DND-41 (cell line): ENCODE data around the gene KDSR.

Experiments
- EZH2 ChIP-seq: IDR thresholded peaks from 3 replicates; pipeline ENCODE4 v1.6.1; 2012; ENCODE audit warnings: borderline replicate concordance, low read depth, mild to moderate bottlenecking, moderate library complexity, low read length, inconsistent platforms; ENCODE audit not compliant: severe bottlenecking
- TF ChIP-seq, protein P1 (sequence below): IDR thresholded peaks from 2 replicates; pipeline ENCODE4 v1.5.1; 2012; ENCODE audit warnings: borderline replicate concordance, low read length, moderate library complexity, mild to moderate bottlenecking; ENCODE audit not compliant: poor library complexity, severe bottlenecking; ENCODE audit errors: extremely low read depth

DNA sequence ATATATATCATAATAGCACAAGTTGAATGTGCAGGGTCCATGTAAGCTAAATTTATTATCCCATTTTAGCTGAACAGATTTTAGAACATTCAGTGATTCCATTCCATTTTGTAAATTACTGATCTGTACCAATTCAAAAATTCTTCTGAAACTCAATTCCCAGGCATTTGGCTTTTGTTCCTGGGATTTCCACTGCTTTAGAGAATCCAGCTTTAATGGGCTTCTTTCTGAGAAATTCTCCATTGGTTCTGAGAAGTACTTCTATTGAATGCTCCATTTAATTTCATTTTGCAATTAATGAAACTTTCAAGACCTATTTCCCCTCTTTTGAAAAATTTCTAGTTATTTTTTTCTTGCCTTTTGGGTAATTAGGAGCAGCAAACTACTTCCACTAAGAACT, 84.2 kb downstream of the KDSR start:
- TF ChIP-seq, protein P1, sequence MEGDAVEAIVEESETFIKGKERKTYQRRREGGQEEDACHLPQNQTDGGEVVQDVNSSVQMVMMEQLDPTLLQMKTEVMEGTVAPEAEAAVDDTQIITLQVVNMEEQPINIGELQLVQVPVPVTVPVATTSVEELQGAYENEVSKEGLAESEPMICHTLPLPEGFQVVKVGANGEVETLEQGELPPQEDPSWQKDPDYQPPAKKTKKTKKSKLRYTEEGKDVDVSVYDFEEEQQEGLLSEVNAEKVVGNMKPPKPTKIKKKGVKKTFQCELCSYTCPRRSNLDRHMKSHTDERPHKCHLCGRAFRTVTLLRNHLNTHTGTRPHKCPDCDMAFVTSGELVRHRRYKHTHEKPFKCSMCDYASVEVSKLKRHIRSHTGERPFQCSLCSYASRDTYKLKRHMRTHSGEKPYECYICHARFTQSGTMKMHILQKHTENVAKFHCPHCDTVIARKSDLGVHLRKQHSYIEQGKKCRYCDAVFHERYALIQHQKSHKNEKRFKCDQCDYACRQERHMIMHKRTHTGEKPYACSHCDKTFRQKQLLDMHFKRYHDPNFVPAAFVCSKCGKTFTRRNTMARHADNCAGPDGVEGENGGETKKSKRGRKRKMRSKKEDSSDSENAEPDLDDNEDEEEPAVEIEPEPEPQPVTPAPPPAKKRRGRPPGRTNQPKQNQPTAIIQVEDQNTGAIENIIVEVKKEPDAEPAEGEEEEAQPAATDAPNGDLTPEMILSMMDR: no peak
- TF ChIP-seq EZH2: no peak
